Measurements from ENCODE around the gene ZNF674.

Gene ZNF674

DNA sequence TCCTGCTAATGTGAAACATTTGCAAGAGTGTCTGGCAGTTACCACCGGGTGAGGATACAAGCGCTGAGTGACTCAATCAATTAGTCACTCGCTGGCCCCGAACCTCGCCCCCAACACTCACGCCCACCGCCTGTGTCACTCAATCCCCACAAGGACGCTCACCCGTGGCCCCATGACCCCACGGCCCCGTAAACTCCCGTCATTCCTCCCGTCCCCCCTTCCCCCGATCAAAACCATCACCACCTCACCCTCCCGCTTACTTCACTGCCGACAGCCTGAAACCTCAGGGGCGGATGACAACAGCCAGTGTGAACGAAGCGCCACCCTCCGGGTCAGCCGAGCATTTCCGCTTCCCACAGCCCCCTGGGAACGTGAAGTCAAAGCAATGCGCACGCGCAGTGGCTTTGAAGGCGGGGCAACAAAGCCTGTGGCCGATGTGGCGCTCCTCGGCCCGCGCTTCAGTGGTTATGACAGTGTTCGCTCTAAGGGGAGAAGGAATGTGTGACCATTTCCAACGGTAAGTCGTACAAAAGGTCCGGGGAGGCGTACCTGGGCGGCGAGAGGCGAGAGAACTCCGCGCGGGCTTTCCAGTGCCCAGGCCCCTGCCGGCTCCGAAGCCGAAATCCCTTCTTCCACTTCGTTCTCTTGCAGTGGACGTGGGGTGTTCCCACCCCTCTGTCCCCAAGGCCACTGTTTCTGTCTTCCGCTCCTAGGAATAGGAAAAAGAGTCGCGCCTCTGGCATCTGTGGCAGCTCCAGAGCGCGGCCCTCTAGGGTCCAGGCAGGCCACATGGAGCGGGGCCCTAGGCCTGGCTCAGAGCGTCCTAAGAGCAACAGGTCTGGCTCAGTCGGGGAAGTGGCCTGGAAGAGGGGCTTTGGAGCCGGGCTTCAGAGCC lies at the start of gene ZNF674:
Gene ZNF674, minus strand, starts transcription at position 311 of the 895 bp plus-strand sequence. CDS start 3,334 bp downstream, outside the sequence.
- DNase-seq, result peak; percentile 93

DNA sequence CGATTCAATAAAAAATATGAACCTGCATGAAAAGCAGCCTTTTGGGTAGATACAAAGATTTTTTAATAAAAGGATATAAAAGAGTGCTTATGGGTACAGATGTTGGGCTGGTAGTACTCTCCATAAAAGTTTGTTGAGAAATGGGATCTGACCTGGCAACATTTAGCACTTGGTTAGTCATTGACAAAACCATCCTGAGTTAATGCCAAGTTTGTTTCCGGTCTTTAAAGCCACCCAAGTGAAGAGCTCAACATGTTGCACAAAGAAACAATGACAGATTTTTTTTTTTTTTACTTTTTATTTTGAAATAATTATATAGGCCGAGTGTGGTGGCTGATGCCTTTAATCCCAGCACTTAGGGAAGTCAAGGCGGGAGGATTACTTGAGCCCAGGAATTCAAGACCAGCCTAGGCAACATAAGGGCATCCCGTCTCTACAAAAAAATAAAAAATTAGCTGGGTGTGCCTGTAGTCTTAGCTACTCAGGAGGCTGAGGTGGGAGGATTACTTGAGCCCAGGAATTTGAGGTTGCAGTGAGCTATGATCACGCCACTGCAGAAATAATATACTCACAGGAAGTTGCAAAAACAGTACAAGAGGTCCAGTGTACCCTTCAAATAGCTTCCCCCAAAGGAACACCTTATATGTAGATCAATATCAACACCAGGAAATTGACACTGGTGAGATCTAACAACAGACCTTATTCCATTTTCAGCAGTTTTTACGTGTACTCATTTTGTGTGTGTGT lies 44.9 kb upstream of the ZNF674 start:
- no peak for DNase-seq

DNA sequence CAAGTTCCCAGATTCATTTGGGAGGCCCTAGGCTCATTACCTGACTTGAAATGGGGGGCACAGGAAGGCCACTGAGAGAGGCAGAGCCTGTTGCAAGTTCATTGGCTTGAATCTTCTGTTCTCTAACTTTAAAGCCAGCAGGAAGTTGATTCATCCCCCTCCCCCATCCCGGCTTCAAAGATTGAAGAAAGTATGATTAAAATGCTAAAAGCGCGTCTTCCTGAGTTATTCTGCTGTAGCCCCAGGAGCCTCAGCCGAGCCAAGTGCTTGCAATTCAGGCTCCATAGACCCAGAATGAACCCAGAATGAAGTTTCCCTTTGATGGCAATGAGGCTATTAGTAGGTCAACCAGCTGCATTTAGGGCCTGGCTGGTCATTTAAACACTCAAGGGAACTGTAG lies 43.0 kb upstream of the ZNF674 start:
- DNase-seq, result no peak

DNA sequence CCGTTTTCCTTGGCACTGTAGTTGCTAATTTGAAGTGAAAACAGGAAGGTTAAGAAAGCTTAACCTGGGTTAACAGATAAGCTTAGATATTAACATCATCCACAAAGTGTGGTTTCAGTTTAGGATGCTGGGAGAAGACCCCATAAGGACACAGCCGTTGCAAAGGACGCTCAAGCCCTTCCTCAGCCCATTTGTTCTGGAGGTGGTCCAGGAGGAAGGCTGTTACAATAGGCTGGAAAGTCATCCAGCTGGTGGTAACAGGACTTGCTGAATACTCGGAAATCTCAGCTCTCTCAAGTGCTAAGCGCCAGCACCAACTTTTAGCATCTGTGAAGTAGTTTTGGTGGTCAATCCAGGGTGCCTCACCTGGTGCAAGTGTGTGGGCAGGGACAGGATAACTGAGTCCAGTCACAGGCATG lies 42.5 kb upstream of the ZNF674 start:
- no peak for DNase-seq

DNA sequence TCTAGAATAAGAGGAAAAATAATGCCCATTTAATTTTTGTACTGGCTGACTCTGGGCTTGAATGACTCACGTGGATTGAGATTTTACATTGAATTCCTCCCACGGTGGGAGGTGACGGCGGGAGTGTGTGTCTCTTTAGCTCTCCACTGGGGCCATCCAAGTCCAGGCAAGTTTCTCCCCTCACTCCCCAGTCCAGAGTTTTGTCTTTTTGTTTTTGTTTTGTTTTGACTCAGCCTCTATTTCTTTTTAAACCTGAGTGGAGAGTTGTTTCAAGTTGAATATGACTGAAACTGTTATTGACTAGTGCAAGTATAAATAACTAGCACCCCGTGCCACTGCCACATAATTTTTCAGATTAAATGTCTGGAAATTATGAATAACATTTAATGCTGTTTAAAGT lies 41.9 kb upstream of the ZNF674 start:
- DNase-seq, result no peak

DNA sequence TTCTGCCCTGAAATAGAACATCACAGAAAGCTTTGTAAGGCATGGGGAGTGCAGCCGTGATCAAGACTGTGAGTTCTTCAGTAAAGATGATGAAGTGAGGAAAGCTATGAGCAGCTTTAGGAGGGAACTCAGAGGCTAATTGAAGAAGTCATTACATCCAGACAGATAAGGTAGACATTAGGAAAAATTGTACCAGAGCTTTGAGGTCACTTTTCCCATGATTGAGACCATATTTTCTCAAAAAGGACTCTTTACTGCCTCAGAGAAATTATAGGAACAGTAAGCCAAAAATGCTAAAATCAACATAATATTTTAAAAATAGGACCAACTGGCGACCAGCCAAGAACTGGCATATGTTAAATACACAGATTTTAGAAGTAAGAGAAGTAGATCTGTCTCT lies 39.5 kb upstream of the ZNF674 start:
- DNase-seq, result no peak

DNA sequence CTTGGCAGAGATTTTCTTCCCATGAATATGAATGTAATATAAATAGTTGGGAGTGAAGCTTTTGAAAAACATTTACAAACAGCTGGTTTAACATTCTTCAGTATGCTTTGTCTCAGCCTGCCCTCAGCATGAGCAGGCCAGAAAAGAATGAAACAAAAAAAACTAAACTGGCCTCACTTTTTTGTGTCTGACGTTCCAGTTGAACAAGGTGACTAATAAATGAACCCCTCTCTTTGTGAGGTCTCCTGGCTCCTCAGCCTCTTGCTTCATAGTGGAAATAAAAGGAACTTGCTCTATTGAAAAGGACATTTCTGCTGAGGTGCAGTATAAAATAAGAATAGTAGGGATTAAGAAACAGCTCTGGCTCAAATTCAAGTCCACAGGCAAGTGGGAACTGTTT lies 37.7 kb upstream of the ZNF674 start:
- DNase-seq, result no peak

DNA sequence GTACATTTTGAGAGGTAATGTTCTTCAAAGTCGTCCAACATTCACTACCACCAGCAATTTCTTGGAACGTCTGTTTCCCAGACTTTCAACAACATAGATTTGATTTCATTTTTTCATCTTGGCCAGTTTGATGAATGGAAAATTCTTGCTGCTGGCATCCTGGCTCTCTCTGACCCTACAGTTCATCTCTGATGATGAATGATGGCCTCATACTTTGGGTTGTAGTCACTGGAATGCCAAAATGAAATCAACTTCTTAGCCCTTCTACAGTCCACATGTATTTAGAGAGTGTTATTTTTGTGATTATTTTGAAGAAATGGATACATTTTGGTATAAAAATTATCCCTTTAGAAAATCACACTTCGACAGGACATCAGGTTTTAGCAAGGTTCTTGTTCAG lies 37.1 kb upstream of the ZNF674 start:
- DNase-seq, result no peak

DNA sequence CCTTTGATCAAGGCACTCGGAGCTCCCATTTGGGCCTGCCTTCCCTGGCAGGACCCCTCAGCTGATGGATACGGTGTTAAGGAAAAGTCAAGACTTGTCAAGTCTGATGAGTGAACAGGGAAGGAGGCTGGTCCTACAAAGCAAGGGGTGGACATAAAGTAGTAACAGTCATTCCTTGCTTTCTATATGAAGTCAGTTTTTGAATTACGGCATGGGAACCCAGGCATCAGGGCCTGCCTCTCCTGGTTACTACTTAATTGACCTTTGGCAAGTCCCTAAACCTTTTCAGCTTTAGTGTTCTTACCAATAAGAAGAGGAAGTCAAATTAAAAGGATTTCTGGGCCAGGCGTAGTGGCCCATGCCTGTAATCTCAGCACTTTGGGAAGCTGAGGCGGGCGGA lies 35.4 kb upstream of the ZNF674 start:
- DNase-seq, result no peak

DNA sequence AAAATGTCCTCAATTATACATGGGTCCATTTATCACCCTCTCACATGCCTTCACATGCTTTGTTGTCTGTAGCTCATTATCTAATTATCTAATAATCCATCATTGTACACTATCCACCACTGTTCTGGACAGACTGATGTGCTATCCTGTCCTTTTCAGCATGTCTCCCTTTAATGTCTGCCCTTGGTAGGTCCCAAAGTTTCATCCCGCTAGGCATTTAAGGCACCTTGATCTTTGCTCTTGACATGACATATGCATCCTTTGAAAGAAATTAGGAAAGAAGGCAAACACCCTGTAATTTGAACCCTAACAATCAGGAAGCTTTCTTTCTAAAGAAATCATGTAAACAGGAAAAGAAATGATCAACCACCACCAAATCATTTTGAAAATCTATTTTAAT lies 34.0 kb upstream of the ZNF674 start:
- no peak for DNase-seq

DNA sequence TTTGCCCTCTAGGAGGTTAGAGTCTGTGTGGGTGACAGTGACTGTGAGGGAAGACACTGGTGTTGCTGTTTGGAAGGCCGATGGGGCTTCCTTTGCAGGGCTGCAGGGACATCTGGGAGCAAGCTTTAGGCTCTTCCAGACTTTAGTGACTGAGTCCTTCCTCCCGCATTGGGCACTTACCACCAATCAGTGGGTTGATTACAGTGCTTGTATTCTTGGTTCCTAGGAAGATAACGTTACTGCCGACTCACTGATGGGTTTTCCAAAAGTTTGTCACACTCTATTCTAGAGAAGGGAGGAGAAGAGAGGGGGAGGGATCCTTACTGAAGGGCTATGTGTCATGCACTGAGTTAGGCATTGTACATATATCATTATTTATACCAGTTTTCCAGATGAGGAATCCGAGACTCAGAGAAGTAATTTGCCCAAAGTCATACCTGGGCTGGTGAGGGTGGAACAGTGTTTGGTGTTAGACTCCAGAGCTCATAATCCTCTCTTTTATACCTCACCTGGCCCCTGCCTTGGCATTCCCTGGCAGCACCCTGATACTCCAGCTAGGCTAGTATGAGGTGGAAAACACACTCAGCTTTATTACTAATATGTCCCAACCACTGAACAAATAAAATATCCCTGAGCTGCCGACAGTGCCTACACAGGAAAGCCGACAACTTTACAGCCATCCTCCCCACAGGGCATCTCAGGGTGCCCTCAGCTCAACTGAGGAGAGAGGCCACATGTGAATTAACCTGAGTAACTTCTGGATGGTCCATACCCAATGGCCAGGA lies 32.2 kb upstream of the ZNF674 start:
- no peak for DNase-seq

DNA sequence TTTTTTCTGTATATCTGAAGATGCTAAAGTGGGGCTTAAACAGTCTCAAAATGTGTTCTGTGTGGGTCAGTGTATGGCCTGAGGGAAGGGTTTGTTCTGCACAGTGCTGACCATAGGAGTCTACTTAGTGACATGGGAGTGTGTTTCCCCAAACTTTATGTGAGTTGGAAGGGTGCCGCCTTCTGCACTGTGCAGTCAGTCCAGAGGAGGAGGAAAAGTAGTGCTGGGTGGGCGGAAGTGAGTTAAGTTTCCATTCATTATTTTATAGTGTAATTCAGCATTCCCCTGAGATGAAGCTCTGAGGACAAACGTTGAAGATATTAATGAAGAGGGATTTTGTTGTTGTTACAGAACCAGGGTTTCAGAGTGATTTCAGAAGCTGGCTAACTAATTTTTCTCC lies 31.2 kb upstream of the ZNF674 start:
- no peak for DNase-seq

DNA sequence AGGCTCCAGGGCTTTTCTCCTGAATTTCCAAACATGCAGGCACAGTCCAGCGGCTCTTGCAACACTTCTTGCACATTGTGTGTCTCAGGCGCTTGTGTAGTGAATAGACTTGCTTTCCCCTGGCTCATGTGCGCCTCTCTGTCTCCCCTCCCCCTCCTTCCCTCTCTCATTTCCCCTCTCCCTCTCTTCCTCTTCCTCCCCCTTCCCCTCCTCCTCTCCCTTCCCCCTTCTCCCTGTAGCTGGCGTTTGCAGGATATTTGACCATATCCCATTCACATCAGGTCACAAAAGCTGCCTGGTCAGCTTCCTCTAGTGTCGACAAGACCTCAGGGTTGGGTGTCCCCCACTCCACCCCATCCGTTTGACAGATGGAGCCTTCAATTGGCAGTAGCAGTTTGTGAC lies 30.8 kb upstream of the ZNF674 start:
- DNase-seq, result no peak

DNA sequence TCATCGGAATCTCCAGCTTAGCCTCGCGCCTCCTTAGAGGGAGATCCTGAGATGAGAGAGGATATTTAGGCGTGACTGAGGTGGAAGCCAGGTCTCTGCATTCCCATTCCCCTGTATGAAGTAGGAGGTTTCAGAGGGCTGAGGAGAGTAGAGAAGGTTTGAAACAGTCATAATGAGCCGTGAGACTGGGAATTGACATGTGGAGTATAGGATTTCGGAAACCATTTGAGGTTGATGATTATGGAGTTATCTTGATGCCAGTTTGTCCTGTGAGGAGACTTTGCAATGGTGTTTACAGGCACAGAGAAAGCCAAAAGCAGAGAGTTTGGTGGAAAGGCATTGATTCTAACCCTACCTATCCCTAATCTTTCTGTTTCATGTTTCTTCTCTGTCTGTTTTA lies 30.4 kb upstream of the ZNF674 start:
- DNase-seq, result no peak

DNA sequence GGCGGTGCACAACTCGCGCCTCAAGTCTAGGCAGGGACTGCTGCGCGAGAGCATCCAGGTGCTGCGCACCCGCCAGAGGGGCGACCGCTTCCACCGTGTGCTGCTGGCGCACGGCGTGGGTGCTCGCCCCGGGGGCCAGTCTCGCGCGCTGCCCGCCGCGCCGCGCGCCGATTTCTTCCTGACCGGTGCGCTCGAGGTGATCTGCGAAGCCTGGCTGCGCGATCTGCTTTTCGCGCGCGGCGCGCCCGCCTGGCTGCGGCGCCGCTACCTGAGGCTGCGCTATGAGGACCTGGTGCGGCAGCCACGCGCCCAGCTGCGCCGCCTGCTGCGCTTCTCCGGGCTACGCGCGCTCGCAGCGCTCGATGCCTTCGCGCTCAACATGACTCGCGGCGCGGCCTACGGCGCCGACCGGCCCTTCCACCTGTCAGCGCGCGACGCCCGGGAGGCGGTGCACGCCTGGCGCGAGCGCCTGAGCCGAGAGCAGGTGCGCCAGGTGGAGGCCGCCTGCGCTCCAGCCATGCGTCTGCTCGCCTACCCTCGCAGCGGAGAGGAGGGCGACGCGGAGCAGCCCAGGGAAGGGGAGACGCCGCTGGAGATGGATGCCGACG lies 29.7 kb upstream of the ZNF674 start:
- peak; percentile 48 for DNase-seq

DNA sequence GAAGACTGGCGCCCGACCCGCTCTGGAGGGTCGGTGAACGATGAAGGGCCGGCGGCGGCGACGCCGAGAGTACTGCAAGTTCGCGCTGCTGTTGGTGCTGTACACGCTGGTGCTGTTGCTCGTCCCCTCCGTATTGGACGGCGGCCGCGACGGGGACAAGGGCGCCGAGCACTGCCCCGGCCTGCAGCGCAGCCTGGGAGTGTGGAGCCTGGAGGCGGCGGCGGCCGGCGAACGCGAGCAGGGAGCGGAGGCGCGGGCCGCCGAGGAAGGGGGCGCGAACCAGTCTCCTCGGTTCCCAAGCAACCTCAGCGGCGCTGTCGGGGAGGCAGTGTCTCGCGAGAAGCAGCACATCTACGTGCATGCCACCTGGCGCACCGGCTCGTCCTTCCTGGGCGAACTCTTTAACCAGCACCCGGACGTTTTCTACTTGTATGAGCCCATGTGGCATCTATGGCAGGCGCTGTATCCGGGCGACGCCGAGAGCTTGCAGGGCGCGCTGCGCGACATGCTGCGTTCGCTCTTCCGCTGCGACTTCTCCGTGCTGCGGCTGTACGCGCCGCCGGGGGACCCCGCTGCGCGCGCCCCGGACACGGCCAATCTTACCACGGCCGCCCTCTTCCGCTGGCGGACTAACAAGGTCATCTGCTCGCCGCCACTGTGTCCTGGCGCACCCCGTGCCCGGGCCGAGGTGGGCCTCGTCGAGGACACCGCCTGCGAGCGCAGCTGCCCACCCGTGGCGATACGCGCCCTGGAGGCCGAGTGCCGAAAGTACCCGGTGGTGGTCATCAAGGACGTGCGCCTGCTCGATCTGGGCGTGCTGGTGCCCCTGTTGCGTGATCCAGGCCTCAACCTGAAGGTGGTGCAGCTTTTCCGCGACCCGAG lies 28.9 kb upstream of the ZNF674 start:
- DNase-seq, result peak; percentile 73

DNA sequence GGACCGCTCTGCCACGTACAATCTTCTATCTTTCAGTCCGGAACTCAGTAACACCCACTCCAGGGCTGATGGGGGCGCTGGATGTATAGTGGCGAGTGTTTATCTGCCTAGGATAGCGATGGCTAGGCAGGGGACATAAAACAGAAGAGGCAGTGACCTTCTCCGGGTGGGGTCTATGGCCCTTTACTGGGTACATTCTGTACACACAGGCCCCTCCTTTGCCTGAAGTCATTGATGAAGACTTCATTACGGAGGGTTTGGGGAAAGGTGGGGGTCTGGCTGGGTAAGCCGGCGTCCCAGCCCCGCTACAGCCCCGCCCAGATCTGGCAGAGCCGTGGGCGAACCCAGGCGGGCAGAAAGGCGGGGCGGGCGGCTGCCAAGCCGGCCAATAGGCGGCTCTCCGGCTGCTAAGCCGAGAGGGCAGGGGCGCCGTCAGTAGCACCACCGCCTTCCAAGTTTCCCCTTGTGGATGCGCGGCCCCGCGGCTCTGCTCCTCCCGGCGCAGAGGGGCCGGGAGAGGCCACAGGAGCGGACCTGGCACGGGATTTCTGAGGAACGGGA lies 28.2 kb upstream of the ZNF674 start, which contains the start of gene CHST7:
Gene CHST7, plus strand, starts transcription at position 435 of the 561 bp plus-strand sequence. CDS start 167 bp downstream, outside the sequence.
- DNase-seq, result no peak

DNA sequence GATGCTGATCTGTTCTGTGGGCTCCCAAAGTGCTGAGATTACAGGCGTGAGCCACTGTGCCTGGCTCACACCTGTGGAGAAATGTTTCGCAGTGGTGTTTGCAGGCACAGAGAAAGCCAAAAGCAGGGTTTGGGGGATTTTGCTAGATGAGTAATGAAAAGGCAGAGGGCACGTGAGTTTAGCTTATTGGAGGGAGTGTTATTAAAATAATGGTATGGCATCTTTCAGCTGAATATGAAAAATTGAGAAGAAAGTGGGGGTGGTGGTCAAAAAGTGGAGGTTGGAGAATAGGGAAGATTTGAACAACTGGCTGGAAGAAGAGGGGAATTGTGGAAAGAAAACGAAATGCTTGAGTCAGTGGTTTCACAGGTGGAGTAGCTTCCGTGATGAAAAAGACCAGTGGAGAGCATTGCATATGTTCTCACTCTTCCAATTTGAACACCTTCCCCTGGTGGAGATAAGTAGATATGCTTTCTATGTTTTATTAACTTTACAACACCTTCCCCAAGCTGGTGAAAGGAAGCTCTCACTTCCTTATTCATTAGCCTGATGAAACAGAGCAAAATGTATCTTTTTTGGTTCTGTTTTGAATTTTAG lies 27.2 kb upstream of the ZNF674 start:
- no peak for DNase-seq

DNA sequence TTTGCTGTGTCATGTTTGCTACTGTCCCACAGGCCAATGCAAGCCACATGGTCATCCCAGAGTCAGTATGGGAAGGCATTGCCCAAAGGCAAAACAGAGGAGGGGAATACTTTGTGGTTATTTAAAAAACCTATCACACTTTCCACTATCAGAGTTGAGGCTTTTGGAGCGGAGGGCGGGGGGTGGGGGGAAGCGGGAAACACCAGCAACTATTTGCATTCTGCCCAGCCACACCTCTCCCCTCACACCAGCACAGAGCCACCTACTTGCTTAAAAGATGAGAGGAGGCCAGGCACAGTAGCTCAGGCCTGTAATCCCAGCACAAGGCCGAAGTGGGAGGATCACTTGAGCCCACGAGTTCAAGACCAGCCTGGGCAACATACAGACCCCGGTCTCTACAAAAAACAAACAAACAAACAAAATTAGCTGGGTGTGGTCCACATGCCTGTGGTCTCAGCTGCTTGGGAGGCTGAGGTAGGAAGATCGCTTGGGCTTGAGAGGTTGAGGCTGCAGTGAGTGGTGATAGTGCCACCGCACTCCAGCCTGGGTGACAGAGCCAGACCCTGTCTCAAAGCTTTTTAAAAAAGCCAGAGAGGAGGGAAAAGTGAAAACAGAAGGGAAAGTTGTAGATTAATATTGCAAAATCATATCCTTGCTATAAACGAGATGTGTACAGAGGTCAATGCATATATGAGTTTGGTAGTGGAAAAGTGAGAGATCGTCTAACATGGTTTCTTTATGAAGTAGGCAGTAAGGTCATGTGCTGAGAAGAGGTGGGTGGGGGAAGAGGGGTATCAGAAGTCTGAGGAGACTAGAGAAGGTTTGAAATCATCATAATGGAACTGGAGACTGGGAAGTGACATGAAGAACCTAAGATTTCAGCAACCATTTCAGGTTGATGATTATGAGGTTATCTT lies 26.5 kb upstream of the ZNF674 start:
- DNase-seq, result no peak

DNA sequence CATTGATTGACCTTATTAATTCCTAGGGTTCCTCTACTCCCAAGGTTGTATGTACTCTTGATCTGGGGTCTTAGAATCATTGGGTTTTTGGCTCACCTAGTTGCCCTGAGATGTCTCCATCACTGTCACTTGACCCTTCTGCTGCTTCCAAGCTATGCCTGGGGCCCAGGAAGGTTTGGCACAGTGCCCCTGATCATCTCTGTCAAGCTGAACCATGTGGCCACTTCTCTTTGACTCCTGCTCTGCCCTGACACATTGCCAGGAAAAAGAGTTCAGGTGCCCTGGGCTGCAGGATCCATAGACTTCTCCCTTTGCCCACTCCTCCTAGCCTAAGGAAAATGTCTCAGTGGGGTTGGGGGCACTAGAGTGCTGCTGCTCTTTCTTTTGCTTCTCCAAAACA lies 24.4 kb upstream of the ZNF674 start:
- DNase-seq, result no peak
